Activated naive CD8-positive, alpha-beta T cell treated with anti-CD3 and anti-CD28 coated beads for 36 hours (primary cell): Measurements from ENCODE around the gene ABHD6. TPM values are rescaled to one million over a fixed set of nuclear protein-coding genes. Genes with fewer than 3 reads are reported as not detected.
"Not testable (repeated sequence)": the region's sequence is repeated elsewhere in the genome, so short reads cannot be mapped to it uniquely, and the experiment has no call there.

ENCODE experiments used
- DNase-seq: peaks from one replicate; pipeline ENCODE4 v3.0.0; 2021
- H3K27ac Mint-ChIP-seq: one replicate; pipeline ENCODE4 v1.8.0; 2022; ENCODE audit warnings: mild to moderate bottlenecking, moderate library complexity, mixed read lengths
- H3K27me3 Mint-ChIP-seq: one replicate; pipeline ENCODE4 v1.8.0; 2022; ENCODE audit warnings: mild to moderate bottlenecking, mixed read lengths
- H3K36me3 Mint-ChIP-seq: one replicate; pipeline ENCODE4 v1.8.0; 2021; ENCODE audit warnings: mild to moderate bottlenecking, mixed read lengths
- H3K4me1 Mint-ChIP-seq: one replicate; pipeline ENCODE4 v1.8.0; 2021; ENCODE audit warnings: mixed read lengths
- H3K4me3 Mint-ChIP-seq: one replicate; pipeline ENCODE4 v1.8.0; 2022; ENCODE audit warnings: mild to moderate bottlenecking, moderate library complexity, mixed read lengths
- H3K9me3 Mint-ChIP-seq: one replicate; pipeline ENCODE4 v1.8.0; 2022; ENCODE audit warnings: mixed read lengths
- total RNA-seq, 2 experiments: library from RNA; stranded (reverse); gene quantifications; one replicate each; pipeline ENCODE4 v1.2.3, GENCODE V29; 2021

ABHD6 gene
- total RNA-seq, 2 experiments from 2014 or later = 6.0 to 6.4 TPM

- H3K4me1 Mint-ChIP-seq = peaks cover 12% of the 10 kb centered on the region
- H3K27ac Mint-ChIP-seq = no peak overlapping the region
- H3K36me3 Mint-ChIP-seq = peaks cover 19% of the 10 kb centered on the region
- no peak for DNase-seq
- H3K9me3 Mint-ChIP-seq = peaks cover 3% of the 10 kb centered on the region
- H3K27me3 Mint-ChIP-seq = no peaks in the 10 kb centered on the region
- no peak overlapping the region for H3K4me3 Mint-ChIP-seq
Measured at GRCh38 chr3:58270485-58270884, 32.9 kb downstream of the ABHD6 start.

- no peak for DNase-seq
- Mint-ChIP-seq H3K36me3 (peaks cover 33% of the 10 kb centered on the region), H3K9me3 (peaks cover 4% of the 10 kb centered on the region), H3K4me1 (peaks cover 12% of the 10 kb centered on the region), H3K27me3 (no peaks in the 10 kb centered on the region), H3K27ac (peak overlapping the region; percentile 88), H3K4me3 (peak overlapping the region; percentile 38)
Measured at GRCh38 chr3:58271901-58272501, 34.4 kb downstream of the ABHD6 start.

GRCh38 chr3:58272891-58273290 is 35.3 kb downstream of the ABHD6 start:
- Mint-ChIP-seq H3K27me3 (no peaks in the 10 kb centered on the region), H3K4me3 (no peak overlapping the region), H3K4me1 (peaks cover 12% of the 10 kb centered on the region), H3K36me3 (peaks cover 40% of the 10 kb centered on the region), H3K9me3 (peaks cover 4% of the 10 kb centered on the region), H3K27ac (peak overlapping the region; percentile 38)
- no peak for DNase-seq

GRCh38 chr3:58273362-58273761 is 35.8 kb downstream of the ABHD6 start:
- H3K27ac Mint-ChIP-seq, H3K27me3 Mint-ChIP-seq: not testable (repeated sequence)
- H3K4me1 Mint-ChIP-seq = peaks cover 12% of the 10 kb centered on the region

GRCh38 chr3:58274027-58274614 is 36.5 kb downstream of the ABHD6 start:
- H3K27me3 Mint-ChIP-seq = no peaks in the 10 kb centered on the region
- peaks cover 12% of the 10 kb centered on the region for H3K4me1 Mint-ChIP-seq
- H3K27ac Mint-ChIP-seq = no peak overlapping the region
- no peak for DNase-seq
- peaks cover 45% of the 10 kb centered on the region for H3K36me3 Mint-ChIP-seq
- peaks cover 4% of the 10 kb centered on the region for H3K9me3 Mint-ChIP-seq
- no peak overlapping the region for H3K4me3 Mint-ChIP-seq

More at GRCh38 chr3:58273362-58273761, 35.8 kb downstream of the ABHD6 start:
- peaks cover 42% of the 10 kb centered on the region for H3K36me3 Mint-ChIP-seq
- H3K4me3 Mint-ChIP-seq, H3K9me3 Mint-ChIP-seq, DNase-seq: not testable (repeated sequence)

GRCh38 chr3:58281069-58281468 is 43.5 kb downstream of the ABHD6 start:
- peaks cover 2% of the 10 kb centered on the region for H3K9me3 Mint-ChIP-seq
- H3K27ac Mint-ChIP-seq = no peak overlapping the region
- no peaks in the 10 kb centered on the region for H3K4me1 Mint-ChIP-seq
- peaks cover 28% of the 10 kb centered on the region for H3K36me3 Mint-ChIP-seq
- H3K4me3 Mint-ChIP-seq = no peak overlapping the region
- H3K27me3 Mint-ChIP-seq = no peaks in the 10 kb centered on the region
- no peak for DNase-seq

GRCh38 chr3:58285334-58285733 is 47.7 kb downstream of the ABHD6 start:
- H3K27ac Mint-ChIP-seq = no peak overlapping the region

GRCh38 chr3:58287354-58287753 is 49.8 kb downstream of the ABHD6 start:
- DNase-seq = no peak
- H3K9me3 Mint-ChIP-seq = no peaks in the 10 kb centered on the region
- no peaks in the 10 kb centered on the region for H3K27me3 Mint-ChIP-seq
- H3K4me3 Mint-ChIP-seq = no peak overlapping the region
- no peak overlapping the region for H3K27ac Mint-ChIP-seq
- no peaks in the 10 kb centered on the region for H3K4me1 Mint-ChIP-seq
- H3K36me3 Mint-ChIP-seq = peaks cover 5% of the 10 kb centered on the region

More at GRCh38 chr3:58285334-58285733, 47.7 kb downstream of the ABHD6 start:
- H3K27me3 Mint-ChIP-seq = no peaks in the 10 kb centered on the region
- H3K4me1 Mint-ChIP-seq = no peaks in the 10 kb centered on the region
- peaks cover 5% of the 10 kb centered on the region for H3K36me3 Mint-ChIP-seq
- DNase-seq = no peak
- H3K9me3 Mint-ChIP-seq = no peaks in the 10 kb centered on the region
- no peak overlapping the region for H3K4me3 Mint-ChIP-seq

- no peaks in the 10 kb centered on the region for H3K9me3 Mint-ChIP-seq
- H3K27me3 Mint-ChIP-seq = no peaks in the 10 kb centered on the region
- H3K36me3 Mint-ChIP-seq = peaks cover 5% of the 10 kb centered on the region
- no peak for DNase-seq
- H3K27ac Mint-ChIP-seq = no peak overlapping the region
- no peaks in the 10 kb centered on the region for H3K4me1 Mint-ChIP-seq
- H3K4me3 Mint-ChIP-seq = no peak overlapping the region
Measured at GRCh38 chr3:58288011-58288728, 50.6 kb downstream of the ABHD6 start.

- H3K4me3 Mint-ChIP-seq, H3K36me3 Mint-ChIP-seq, H3K27ac Mint-ChIP-seq, H3K9me3 Mint-ChIP-seq, DNase-seq, H3K4me1 Mint-ChIP-seq, H3K27me3 Mint-ChIP-seq: not testable (repeated sequence)
Measured at GRCh38 chr3:58288964-58289613, 51.5 kb downstream of the ABHD6 start.

GRCh38 chr3:58290446-58290845 is 52.9 kb downstream of the ABHD6 start:
- H3K4me3 Mint-ChIP-seq, H3K27ac Mint-ChIP-seq, H3K36me3 Mint-ChIP-seq, H3K27me3 Mint-ChIP-seq, H3K9me3 Mint-ChIP-seq, H3K4me1 Mint-ChIP-seq, DNase-seq: not testable (repeated sequence)

- peaks cover 7% of the 10 kb centered on the region for H3K36me3 Mint-ChIP-seq
- no peak for DNase-seq
- H3K27ac Mint-ChIP-seq = no peak overlapping the region
- H3K27me3 Mint-ChIP-seq = no peaks in the 10 kb centered on the region
- H3K4me1 Mint-ChIP-seq = no peaks in the 10 kb centered on the region
- H3K4me3 Mint-ChIP-seq = no peak overlapping the region
- peaks cover 3% of the 10 kb centered on the region for H3K9me3 Mint-ChIP-seq
Measured at GRCh38 chr3:58291671-58292338, 54.2 kb downstream of the ABHD6 start.

GRCh38 chr3:58292866-58293265 is 55.3 kb downstream of the ABHD6 start:
- Mint-ChIP-seq H3K27me3 (no peaks in the 10 kb centered on the region), H3K9me3 (peaks cover 3% of the 10 kb centered on the region), H3K36me3 (peaks cover 7% of the 10 kb centered on the region), H3K4me3 (no peak overlapping the region), H3K27ac (peak overlapping the region; percentile 55), H3K4me1 (no peaks in the 10 kb centered on the region)
- DNase-seq = no peak

GRCh38 chr3:58293516-58293915 is 55.9 kb downstream of the ABHD6 start:
- Mint-ChIP-seq H3K4me3 (no peak overlapping the region), H3K4me1 (no peaks in the 10 kb centered on the region)

GRCh38 chr3:58296269-58296668 is 58.7 kb downstream of the ABHD6 start:
- Mint-ChIP-seq H3K27me3 (peaks cover 15% of the 10 kb centered on the region), H3K27ac (no peak overlapping the region), H3K9me3 (peaks cover 3% of the 10 kb centered on the region), H3K36me3 (peaks cover 7% of the 10 kb centered on the region), H3K4me1 (no peaks in the 10 kb centered on the region), H3K4me3 (no peak overlapping the region)
- no peak for DNase-seq

More at GRCh38 chr3:58293516-58293915, 55.9 kb downstream of the ABHD6 start:
- no peak overlapping the region for H3K27ac Mint-ChIP-seq
- DNase-seq = no peak
- H3K36me3 Mint-ChIP-seq = peaks cover 7% of the 10 kb centered on the region
- peaks cover 3% of the 10 kb centered on the region for H3K9me3 Mint-ChIP-seq
- no peaks in the 10 kb centered on the region for H3K27me3 Mint-ChIP-seq
